Measurements from ENCODE around the gene ZNF594.
"Not testable (repeated sequence)": the region's sequence is repeated elsewhere in the genome, so short reads cannot be mapped to it uniquely, and the experiment has no call there.

The ZNF594 gene

GRCh38 chr17:5179003-5179402 is 12.7 kb downstream of the ZNF594 start:
- no peak for TF ChIP-seq CTCF (conservative IDR thresholded peaks at IDR 0.05; ENCODE audit: low read depth, low read length)
- no peak for DNase-seq (ENCODE audit: low read depth)
- no peak overlapping the region for H3K4me3 ChIP-seq (ENCODE audit: low read length)

- not testable (repeated sequence) for H3K4me3 ChIP-seq (ENCODE audit: low read length); DNase-seq (ENCODE audit: low read depth)
These were observed 16.6 kb downstream of the ZNF594 start for GRCh38 chr17:5175027-5175426.

DNA sequence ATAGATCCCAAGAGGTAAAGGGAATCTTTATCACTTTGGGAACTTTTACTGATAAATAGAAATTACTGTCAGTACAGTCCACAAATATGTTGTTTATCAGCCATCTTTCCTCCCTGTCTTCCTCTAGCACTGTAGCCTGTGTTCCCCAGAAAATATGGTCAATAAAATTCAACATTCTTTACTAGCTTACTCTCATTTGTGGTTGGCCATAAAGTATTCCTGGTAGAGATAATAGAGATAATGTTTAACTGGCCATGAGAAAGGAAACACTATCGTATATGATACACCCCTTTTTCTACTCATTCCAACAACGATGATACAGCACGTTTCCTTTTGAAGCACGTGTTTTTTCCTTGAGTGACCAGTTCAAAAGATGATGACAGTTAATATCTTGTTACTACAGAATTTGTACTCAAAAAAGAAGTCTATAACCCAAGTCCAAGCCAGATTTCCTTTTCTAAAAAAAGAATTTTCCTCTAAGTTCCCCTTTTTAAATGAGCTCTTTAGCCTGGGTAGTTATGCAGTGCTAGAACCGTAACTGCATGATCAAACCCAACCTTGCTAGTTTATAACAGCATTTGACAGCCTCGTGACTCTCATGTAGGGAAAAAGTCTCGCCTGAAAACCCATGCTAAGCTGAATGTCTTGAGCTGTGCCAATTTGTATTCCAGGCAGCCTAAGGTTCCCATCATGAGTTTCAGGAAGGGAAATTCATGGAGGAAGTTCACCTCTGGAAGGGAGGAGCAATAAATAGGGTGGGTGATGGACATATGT is 25.7 kb downstream of the ZNF594 start:
- H3K4me3 ChIP-seq (ENCODE audit: low read length); DNase-seq (ENCODE audit: low read depth): not testable (repeated sequence)

DNA sequence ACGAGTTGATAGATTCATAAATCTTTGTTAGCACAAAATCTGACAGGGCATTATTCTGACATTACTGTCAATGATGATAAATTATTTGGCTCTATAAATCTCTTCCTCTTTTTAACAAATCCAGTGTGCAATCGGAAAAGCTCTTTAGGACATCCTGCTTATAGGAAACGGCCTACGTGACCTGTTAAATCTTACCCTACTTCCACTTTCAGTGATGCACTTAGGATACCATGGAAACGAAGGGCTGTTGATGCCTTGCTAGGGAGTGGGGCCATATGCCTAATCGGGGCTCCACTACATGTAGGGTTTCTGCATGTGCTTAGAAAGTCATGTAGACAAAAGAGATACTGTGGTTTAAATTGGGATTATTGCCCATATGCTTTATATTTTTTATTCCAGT is 27.2 kb downstream of the ZNF594 start:
- TF ChIP-seq CTCF (conservative IDR thresholded peaks at IDR 0.05; ENCODE audit: low read depth, low read length), result no peak
- DNase-seq (ENCODE audit: low read depth), result no peak
- no peak overlapping the region for H3K4me3 ChIP-seq (ENCODE audit: low read length)

- not testable (repeated sequence) for DNase-seq (ENCODE audit: low read depth); H3K4me3 ChIP-seq (ENCODE audit: low read length)
These were observed 29.9 kb downstream of the ZNF594 start for GRCh38 chr17:5161793-5162192.

DNA sequence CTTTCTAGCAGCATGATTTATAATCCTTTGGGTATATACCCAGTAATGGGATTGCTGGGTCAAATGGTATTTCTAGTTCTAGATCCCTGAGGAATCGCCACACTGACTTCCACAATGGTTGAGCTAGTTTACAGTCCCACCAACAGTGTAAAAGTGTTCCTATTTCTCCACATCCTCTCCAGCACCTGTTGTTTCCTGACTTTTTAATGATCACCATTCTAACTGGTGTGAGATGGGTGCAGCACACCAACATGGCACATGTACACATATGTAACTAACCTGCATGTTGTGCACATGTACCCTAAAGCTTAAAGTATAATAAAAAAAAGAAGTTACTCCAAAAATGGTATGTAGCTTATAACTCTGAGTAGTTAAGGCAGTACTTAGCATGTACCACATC is 31.0 kb downstream of the ZNF594 start:
- not testable (repeated sequence) for DNase-seq (ENCODE audit: low read depth); H3K4me3 ChIP-seq (ENCODE audit: low read length)

- H3K4me3 ChIP-seq (ENCODE audit: low read length); DNase-seq (ENCODE audit: low read depth): not testable (repeated sequence)
These were observed 45.5 kb downstream of the ZNF594 start for GRCh38 chr17:5146122-5146521.

DNA sequence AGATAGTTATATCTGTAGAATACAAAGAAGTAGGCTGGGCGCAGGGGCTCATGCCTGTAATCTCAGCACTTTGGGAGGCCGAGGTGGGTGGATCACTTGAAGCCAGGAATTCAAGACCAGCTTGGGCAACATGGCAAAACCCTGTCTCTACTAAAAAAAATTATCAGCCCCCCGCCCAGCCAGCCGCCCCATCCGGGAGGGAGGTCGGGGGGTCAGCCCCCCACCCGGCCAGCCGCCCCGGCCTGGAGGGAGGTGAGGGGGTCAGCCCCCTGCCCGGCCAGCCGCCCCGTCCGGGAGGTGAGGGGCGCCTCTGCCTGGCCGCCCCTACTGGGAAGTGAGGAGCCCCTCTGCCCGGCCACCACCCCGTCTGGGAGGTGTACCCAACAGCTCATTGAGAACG is 48.8 kb downstream of the ZNF594 start:
- not testable (repeated sequence) for DNase-seq (ENCODE audit: low read depth)

DNA sequence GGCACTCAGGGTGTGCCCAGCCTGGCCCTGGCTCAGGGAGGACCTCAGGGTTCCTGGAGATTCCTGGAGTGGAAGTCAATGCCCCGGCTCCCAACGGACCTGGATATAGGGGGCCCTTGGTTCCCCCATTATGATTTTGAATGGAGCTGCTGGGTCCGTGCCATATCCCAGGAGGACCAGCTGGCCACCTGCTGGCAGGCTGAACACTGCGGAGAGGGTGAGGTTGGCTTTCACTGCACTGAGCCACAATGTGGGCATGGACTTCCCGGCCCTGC is 52.3 kb downstream of the ZNF594 start:
- no peak for DNase-seq (ENCODE audit: low read depth)
- no peak for TF ChIP-seq CTCF (conservative IDR thresholded peaks at IDR 0.05; ENCODE audit: low read depth, low read length)
- no peak overlapping the region for H3K4me3 ChIP-seq (ENCODE audit: low read length)

More for the DNA sequence above, 48.8 kb downstream of the ZNF594 start:
- not testable (repeated sequence) for H3K4me3 ChIP-seq (ENCODE audit: low read length)

GRCh38 chr17:5138616-5139457 is 52.8 kb downstream of the ZNF594 start:
- DNase-seq (ENCODE audit: low read depth), result no peak
- no peak overlapping the region for H3K4me3 ChIP-seq (ENCODE audit: low read length)
- TF ChIP-seq CTCF (conservative IDR thresholded peaks at IDR 0.05; ENCODE audit: low read depth, low read length), result no peak

GRCh38 chr17:5138198-5138544 is 53.5 kb downstream of the ZNF594 start:
- not testable (repeated sequence) for DNase-seq (ENCODE audit: low read depth)

GRCh38 chr17:5137511-5138197 is 54.0 kb downstream of the ZNF594 start:
- not testable (repeated sequence) for DNase-seq (ENCODE audit: low read depth); H3K4me3 ChIP-seq (ENCODE audit: low read length)

More at GRCh38 chr17:5138198-5138544, 53.5 kb downstream of the ZNF594 start:
- not testable (repeated sequence) for H3K4me3 ChIP-seq (ENCODE audit: low read length)

- not testable (repeated sequence) for H3K4me3 ChIP-seq (ENCODE audit: low read length); DNase-seq (ENCODE audit: low read depth)
These were observed 54.9 kb downstream of the ZNF594 start for GRCh38 chr17:5136580-5137412.
